Immature natural killer cell (primary cell): ENCODE results near the gene ICA1. TPM values are rescaled to one million over a fixed set of nuclear protein-coding genes. Genes with fewer than 3 reads are reported as not detected.

Experiments used
- DNase-seq, 3 donors: peaks; one replicate each; pipeline ENCODE4 v3.0.0; 2022; ENCODE audit warnings: mixed read lengths in 1 of 3
- H3K27ac Mint-ChIP-seq, 6 donors: one replicate each; pipeline ENCODE4 v1.8.0; 2020; ENCODE audit warnings: mixed read lengths in 6 of 6, mild to moderate bottlenecking in 5 of 6, inconsistent platforms in 4 of 6, moderate library complexity in 3 of 6
- H3K27me3 Mint-ChIP-seq, 3 donors: one replicate each; pipeline ENCODE4 v1.8.0; 2020 to 2021; ENCODE audit warnings: low read depth in 3 of 3, mild to moderate bottlenecking in 3 of 3, mixed read lengths in 3 of 3, moderate library complexity in 3 of 3, inconsistent platforms in 1 of 3
- H3K36me3 Mint-ChIP-seq, 3 donors: one replicate each; pipeline ENCODE4 v1.8.0; 2020; ENCODE audit warnings: mixed read lengths in 3 of 3, inconsistent platforms in 2 of 3, mild to moderate bottlenecking in 2 of 3
- H3K4me1 Mint-ChIP-seq, 2 donors: one replicate each; pipeline ENCODE4 v1.8.0; 2020; ENCODE audit warnings: inconsistent platforms in 2 of 2, mild to moderate bottlenecking in 2 of 2, mixed read lengths in 2 of 2, moderate library complexity in 1 of 2
- H3K4me3 Mint-ChIP-seq, 5 donors: one replicate each; pipeline ENCODE4 v1.8.0; 2020; ENCODE audit warnings: mild to moderate bottlenecking in 5 of 5, mixed read lengths in 5 of 5, inconsistent platforms in 3 of 5, moderate library complexity in 3 of 5
- H3K9me3 Mint-ChIP-seq, 6 donors: one replicate each; pipeline ENCODE4 v1.8.0; 2020; ENCODE audit warnings: mild to moderate bottlenecking in 6 of 6, mixed read lengths in 6 of 6, inconsistent platforms in 4 of 6, moderate library complexity in 3 of 6
- polyA plus RNA-seq, 3 donors: library from polyadenylated mRNA; unstranded; fragments of 300-500 nt; fragmentation: Illumina TruSeq; gene quantifications; one replicate each; pipeline ENCODE4 v1.2.3, GENCODE V29; 2021

The ICA1 gene
- polyA plus RNA-seq, 3 donors from 2014 or later, result 3.8 to 6.9 (median 5.0) TPM

DNA sequence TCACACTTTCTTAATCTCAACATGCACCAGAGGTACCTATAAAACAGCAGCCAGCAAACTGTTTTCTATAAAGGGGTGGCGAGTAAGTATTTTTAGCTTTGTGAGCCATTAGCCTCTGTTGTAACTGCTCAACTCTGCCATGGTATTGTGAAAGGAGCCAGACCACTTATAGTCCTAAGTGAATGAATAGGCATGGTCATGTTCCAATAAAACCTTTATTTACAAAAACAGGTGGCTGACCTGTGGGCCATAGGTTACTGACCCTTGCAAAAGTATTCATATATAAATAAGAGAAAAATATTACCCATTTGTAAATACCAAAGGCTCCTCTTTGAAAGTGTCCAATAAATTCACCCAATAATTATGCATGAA is 50.3 kb downstream of the ICA1 start:
- H3K36me3 Mint-ChIP-seq, result peaks cover 0 to 6% (median 2%) of the 10 kb centered on the region in 3 donors
- H3K27me3 Mint-ChIP-seq, result peaks cover 2 to 6% (median 4%) of the 10 kb centered on the region in 3 donors
- H3K9me3 Mint-ChIP-seq, result no peaks in the 10 kb centered on the region

DNA sequence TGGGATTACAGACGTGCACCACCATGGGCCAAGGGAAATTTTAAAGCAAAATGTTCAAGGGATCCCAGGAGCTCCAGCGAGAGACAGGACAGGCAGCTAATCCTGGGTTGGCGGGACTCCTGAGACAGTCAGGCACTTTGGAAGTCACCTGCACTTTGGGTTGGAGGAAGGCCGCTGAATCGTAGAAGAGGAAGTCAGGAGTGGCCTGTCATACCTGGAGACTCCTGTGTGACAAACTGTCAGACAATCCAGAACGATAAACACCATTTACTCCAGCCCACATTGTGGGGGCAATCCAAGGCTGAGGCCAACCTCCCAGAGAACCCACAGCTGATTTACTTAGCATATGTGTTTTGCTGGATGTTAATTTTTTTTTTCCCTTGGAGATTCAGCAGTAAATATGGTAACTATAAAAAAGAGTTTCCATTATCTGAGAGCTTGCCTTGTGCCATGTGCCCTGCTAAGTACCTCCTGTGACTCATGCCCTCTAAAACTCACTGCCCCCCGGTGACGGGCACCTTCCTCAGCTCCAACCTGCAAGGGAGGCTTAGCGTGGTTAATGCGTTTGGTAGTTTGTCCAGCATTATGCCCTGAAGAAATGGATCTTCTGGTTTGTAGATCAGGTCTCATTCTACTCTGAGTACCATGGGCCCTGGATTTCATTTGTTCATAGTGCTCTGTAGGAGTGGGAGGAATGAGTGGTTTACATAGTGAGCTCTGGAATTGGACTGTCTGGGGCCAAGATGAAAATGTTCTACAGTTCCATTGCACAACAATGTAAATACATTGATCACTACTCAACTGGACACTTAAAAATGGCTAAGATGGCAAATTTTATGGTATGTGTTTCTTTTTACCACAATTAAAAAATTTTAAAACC is 50.9 kb downstream of the ICA1 start:
- Mint-ChIP-seq H3K9me3 (no peaks in the 10 kb centered on the region), H3K4me1 (no peaks in the 10 kb centered on the region), H3K27me3 (peaks cover 3 to 6% (median 4%) of the 10 kb centered on the region in 3 donors), H3K27ac (peak overlapping the region in 1 of 6 donors; percentile 32), H3K36me3 (peaks cover 0 to 7% (median 3%) of the 10 kb centered on the region in 3 donors), H3K4me3 (no peak overlapping the region)
- no peak for DNase-seq

More for the DNA sequence above, 50.3 kb downstream of the ICA1 start:
- Mint-ChIP-seq H3K4me3 (no peak overlapping the region), H3K4me1 (no peaks in the 10 kb centered on the region), H3K27ac (no peak overlapping the region)
- DNase-seq, result no peak

DNA sequence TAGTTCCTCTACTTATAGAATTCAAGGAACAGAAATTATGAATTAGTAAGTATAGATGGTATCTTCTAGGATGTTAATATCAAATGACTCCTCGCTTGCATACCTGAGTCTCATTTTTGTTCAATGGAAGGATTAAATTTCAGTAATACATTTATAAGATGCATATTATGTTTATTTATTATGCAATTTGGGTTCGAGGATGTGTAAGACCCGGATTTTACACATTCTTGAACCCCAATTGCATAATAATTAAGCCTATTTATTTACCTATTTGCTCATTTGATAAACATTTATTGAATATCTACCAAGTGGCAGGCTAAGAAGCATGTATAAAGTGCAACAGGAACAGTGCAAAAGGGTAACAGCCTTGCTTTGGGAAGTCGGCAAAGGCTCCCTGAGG is 52.6 kb downstream of the ICA1 start:
- peaks cover 0 to 5% (median 2%) of the 10 kb centered on the region in 3 donors for H3K27me3 Mint-ChIP-seq
- H3K36me3 Mint-ChIP-seq, result peaks cover 0 to 10% (median 3%) of the 10 kb centered on the region in 3 donors
- H3K27ac Mint-ChIP-seq, result no peak overlapping the region
- no peak for DNase-seq
- no peaks in the 10 kb centered on the region for H3K9me3 Mint-ChIP-seq
- H3K4me3 Mint-ChIP-seq, result no peak overlapping the region
- H3K4me1 Mint-ChIP-seq, result no peaks in the 10 kb centered on the region

DNA sequence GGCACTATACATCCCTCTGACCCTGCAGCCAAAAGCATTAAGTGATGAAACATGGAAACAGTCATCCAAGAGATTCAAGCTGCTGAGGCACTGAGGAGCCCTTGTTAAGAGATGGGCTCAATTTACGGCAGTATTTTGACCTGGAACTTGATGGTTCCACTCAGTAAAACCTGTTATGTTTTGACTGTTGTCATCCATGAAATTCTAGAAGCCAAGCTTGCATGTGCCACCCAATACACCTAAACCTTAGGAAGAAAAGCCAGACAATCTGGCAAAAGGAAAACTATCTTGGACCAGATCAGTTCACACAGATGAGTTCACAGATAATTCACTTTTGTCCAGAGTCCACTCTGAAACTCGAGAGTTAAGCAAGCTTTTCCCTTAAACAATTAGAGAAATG is 53.2 kb downstream of the ICA1 start:
- no peak overlapping the region for H3K4me3 Mint-ChIP-seq
- H3K4me1 Mint-ChIP-seq, result no peaks in the 10 kb centered on the region
- H3K36me3 Mint-ChIP-seq, result peaks cover 0 to 10% (median 3%) of the 10 kb centered on the region in 3 donors
- no peaks in the 10 kb centered on the region for H3K9me3 Mint-ChIP-seq
- no peak for DNase-seq
- H3K27me3 Mint-ChIP-seq, result peaks cover 0 to 5% (median 2%) of the 10 kb centered on the region in 3 donors
- H3K27ac Mint-ChIP-seq, result no peak overlapping the region

DNA sequence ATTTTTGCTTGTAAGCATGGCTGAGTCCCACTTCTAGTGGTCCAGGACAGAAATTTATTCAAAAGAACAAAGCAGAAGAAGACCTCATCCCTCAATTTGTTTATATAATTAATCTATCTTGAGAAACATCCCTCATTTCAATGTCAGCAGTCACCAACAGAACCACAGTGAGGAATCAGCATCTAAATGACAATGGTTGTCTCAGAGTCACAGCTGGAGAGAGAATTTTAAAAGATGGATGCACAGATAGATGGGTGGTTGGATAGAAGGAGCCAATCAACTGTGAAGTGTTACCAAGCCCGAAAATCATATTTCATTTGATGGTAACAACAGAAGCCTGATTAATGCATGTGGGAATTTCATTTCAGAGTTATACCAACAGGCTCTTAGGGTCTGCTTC is 55.0 kb downstream of the ICA1 start:
- H3K27me3 Mint-ChIP-seq, result peaks cover 0 to 8% (median 8%) of the 10 kb centered on the region in 3 donors
- no peaks in the 10 kb centered on the region for H3K4me1 Mint-ChIP-seq
- H3K36me3 Mint-ChIP-seq, result peaks cover 0 to 10% (median 3%) of the 10 kb centered on the region in 3 donors

DNA sequence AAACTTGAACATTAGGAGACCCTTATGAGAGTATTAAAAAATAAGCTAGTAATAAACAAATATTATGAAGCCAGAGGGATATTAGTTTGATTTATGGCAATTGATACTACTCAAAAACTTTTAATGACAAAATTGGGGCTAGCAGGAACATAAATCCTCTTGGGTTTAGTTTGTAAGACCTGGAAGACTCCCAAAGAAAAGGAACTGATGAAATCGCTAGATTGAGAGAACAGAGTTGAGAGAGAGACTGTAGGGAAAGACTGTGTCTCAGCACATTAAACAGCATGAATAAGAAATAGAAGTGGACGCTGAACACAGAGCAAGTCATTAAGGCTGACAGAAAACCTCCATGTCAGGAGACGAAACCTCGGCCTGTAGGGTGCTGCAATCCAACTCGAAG is 56.4 kb downstream of the ICA1 start:
- no peak for DNase-seq
- Mint-ChIP-seq H3K4me3 (no peak overlapping the region), H3K4me1 (no peaks in the 10 kb centered on the region), H3K27me3 (peaks cover 0 to 8% (median 8%) of the 10 kb centered on the region in 3 donors), H3K27ac (no peak overlapping the region), H3K36me3 (peaks cover 0 to 6% (median 3%) of the 10 kb centered on the region in 3 donors), H3K9me3 (no peaks in the 10 kb centered on the region)

More for the DNA sequence above, 55.0 kb downstream of the ICA1 start:
- Mint-ChIP-seq H3K4me3 (no peak overlapping the region), H3K9me3 (no peaks in the 10 kb centered on the region), H3K27ac (no peak overlapping the region)
- no peak for DNase-seq

DNA sequence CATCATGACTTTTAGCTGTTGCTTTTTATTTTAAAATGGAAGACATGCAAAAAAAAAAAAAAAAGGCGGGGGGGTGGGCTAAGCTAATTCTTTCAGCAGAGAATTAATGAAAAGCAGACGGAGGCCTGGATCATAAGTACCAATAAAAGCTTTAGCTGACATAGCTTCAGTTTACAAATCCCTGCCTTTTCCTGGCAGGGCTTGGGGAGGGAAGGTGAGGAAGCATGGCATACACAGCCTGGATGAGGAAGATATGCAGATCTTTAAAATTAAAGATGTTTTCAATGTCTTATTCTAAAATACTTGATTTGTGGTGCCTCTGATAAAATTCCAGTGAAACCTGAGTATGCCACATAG is 57.0 kb downstream of the ICA1 start:
- H3K27ac Mint-ChIP-seq, result no peak overlapping the region

DNA sequence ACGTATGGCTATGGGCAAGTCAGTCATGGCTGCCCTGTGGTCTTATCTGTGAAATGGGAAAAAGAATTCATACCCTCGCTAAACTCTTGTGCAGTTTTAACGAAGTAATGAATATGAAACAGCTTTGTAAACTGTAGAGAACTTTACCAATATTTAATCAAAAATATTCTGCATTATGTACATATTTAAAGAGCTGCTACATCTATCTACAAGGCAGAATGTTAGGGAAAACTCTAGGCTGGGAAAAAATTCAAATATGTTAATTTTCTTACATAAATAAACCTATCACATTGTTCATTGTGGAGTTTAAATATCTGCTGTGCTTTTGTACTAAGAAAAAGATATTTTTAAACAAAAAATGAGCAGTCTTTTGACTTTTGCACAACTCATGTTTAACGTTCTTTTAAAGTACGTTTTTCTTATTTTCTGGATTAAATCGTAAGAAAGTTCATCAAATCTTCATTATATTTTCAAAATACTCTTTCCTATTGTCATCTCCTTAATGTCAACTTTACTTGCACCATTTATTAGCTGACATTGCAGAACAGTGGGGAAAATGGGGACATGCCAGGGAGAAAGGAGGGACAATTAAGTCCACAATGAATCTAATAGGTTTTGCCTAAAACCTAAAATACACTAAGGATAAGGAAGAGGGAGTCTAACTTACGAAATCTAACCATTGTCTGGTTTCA is 57.5 kb downstream of the ICA1 start:
- no peak for DNase-seq
- peaks cover 0 to 4% of the 10 kb centered on the region in 2 donors for H3K4me1 Mint-ChIP-seq
- H3K4me3 Mint-ChIP-seq, result no peak overlapping the region
- peaks cover 0 to 6% (median 3%) of the 10 kb centered on the region in 3 donors for H3K36me3 Mint-ChIP-seq
- no peaks in the 10 kb centered on the region for H3K9me3 Mint-ChIP-seq
- H3K27ac Mint-ChIP-seq, result no peak overlapping the region
- H3K27me3 Mint-ChIP-seq, result peaks cover 3 to 8% (median 8%) of the 10 kb centered on the region in 3 donors

More for the DNA sequence above, 57.0 kb downstream of the ICA1 start:
- Mint-ChIP-seq H3K9me3 (no peaks in the 10 kb centered on the region), H3K4me1 (no peaks in the 10 kb centered on the region), H3K4me3 (no peak overlapping the region), H3K36me3 (peaks cover 0 to 6% (median 3%) of the 10 kb centered on the region in 3 donors), H3K27me3 (peaks cover 3 to 8% (median 8%) of the 10 kb centered on the region in 3 donors)
- no peak for DNase-seq

DNA sequence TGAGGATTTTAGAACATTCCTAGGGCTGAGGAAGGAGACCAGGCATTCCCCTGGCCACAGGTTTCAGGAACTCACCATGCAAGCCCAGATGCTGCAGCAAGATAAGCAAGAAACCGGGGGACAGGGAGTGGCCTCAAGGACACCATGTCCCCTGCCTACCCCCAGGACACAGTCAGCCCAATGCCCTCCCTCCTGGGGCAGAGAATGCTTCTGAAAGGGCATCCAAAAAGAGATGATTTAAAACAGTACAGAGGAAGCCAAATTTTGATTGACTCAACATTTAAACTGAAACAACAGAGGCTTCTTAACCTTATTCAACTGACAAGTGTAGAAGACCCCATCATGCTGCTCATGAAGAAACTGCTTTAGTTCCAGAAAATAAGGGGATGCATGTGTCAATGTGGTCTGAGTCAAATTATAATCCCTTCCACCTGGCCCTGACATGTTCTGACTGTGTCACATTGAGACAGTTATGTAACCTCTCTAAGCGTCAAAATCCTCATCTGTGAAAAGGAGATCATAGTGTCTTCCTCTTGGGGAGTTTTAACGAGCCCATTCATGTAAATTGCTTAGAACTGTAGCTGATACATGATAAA is 60.0 kb downstream of the ICA1 start:
- no peak for DNase-seq
- H3K36me3 Mint-ChIP-seq, result peaks cover 0 to 6% (median 3%) of the 10 kb centered on the region in 3 donors
- H3K27me3 Mint-ChIP-seq, result peaks cover 8 to 13% (median 8%) of the 10 kb centered on the region in 3 donors
- H3K4me3 Mint-ChIP-seq, result no peak overlapping the region
- H3K4me1 Mint-ChIP-seq, result peaks cover 20 to 28% of the 10 kb centered on the region in 2 donors
- H3K9me3 Mint-ChIP-seq, result no peaks in the 10 kb centered on the region
- peak overlapping the region in 1 of 6 donors; percentile 10 for H3K27ac Mint-ChIP-seq

DNA sequence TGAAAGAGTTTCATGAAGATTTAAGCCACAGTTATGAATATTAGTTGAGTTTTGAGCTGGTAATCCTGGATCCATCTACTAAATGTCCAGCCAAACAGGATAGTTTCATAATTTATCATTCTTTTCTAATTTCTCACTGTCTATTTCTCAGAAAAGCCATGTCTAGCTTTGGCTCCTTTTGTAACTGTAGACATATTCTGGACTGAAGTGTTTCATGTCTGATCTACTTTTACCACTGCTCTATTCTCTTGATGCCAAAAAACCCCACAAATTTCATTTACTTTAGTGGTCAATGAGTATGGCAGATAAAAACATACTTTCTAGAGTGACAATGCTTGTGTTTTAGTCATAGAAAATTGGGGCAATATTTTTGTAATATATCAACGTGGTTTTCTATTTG is 61.2 kb downstream of the ICA1 start:
- H3K4me3 Mint-ChIP-seq, result no peak overlapping the region
- no peaks in the 10 kb centered on the region for H3K9me3 Mint-ChIP-seq
- H3K27ac Mint-ChIP-seq, result peak overlapping the region in 2 of 6 donors; percentile 13 to 57
- H3K27me3 Mint-ChIP-seq, result peaks cover 4 to 13% (median 9%) of the 10 kb centered on the region in 3 donors
- no peak for DNase-seq
- H3K36me3 Mint-ChIP-seq, result peaks cover 0 to 3% (median 0%) of the 10 kb centered on the region in 3 donors
- peaks cover 26 to 39% of the 10 kb centered on the region in 2 donors for H3K4me1 Mint-ChIP-seq

DNA sequence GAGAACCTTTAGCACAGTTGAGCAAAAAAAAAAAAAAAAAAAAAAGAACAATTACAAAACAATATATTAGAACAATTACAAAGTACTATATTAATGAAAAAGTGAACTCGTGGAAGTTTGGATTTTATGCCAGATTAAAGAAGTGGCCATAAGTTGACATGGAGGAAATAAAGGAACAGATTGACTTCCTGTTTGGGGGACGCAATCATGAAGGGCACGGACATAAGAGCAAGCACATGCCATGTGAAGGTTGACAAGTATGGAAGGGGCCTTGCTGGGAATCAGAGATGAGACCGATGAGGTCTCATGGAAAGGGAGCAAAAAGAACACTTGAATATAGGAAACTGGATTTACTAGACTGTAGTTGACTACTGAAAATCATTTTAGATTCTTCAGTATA is 61.7 kb downstream of the ICA1 start:
- Mint-ChIP-seq H3K4me3 (no peak overlapping the region), H3K36me3 (no peaks in the 10 kb centered on the region), H3K27me3 (peaks cover 4 to 13% (median 9%) of the 10 kb centered on the region in 3 donors), H3K27ac (peak overlapping the region in 3 of 6 donors; percentile 9 to 15 (median 13)), H3K9me3 (no peaks in the 10 kb centered on the region), H3K4me1 (peaks cover 26 to 39% of the 10 kb centered on the region in 2 donors)
- DNase-seq, result no peak

DNA sequence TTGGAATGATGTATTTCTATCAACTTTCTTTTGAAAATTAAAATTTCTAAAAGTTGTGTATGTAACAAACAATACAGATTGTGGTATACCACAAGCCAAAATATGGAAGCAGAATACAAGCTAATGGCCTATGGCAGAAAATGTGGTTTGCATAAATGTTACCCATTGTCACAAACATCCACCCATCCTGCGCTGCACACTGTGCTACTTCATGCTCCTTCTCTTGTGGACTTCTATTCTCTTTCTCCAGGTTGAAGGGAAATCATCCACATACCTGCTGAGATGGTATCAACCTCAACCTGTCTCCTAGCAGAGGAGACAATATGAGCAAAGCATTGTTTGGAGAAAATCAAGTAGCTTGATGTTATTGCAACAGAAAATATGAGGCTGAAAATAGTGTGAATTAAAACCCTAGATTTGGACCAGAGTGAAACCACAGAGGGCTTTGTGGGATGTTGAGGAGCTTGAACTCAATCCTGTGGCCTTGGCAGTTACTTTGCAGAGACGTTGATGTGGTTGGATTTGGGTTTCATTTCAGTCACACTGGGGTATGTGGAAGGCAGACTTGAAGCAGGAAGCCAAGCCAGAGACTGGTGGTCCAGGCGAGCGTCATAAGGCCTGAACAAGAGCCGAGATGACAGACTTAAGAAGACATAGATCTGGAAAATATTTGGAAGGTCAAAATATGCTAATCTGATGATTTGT is 63.8 kb downstream of the ICA1 start:
- Mint-ChIP-seq H3K27ac (peak overlapping the region; percentile 36 to 96 (median 80)), H3K36me3 (no peaks in the 10 kb centered on the region), H3K4me1 (peaks cover 26 to 39% of the 10 kb centered on the region in 2 donors), H3K9me3 (no peaks in the 10 kb centered on the region), H3K4me3 (peak overlapping the region; percentile 36 to 76 (median 42)), H3K27me3 (peaks cover 4 to 9% (median 7%) of the 10 kb centered on the region in 3 donors)
- peak; percentile 78 to 86 (median 83) for DNase-seq

DNA sequence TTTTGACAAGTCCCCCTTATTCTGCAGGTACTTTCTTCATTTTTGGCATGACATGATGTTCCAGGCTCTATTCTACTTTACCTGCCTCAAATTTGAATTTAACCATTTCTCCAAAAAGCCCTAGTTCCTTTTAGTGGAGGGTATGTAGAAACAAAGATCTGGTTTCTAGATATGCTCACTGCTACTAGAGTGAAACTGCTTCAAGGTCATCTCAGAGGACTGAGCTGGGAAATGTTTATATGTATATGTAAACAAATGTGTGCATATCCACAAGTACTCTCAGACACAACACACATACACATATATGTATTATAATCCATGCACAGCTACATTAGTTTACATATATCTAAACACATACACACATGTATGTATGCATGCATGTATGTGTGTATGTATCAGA is 69.1 kb downstream of the ICA1 start:
- no peaks in the 10 kb centered on the region for H3K36me3 Mint-ChIP-seq
- H3K9me3 Mint-ChIP-seq, result no peaks in the 10 kb centered on the region
- H3K27ac Mint-ChIP-seq, result no peak overlapping the region
- peaks cover 2% of the 10 kb centered on the region in 3 donors for H3K27me3 Mint-ChIP-seq
- H3K4me1 Mint-ChIP-seq, result peaks cover 27 to 42% of the 10 kb centered on the region in 2 donors
- no peak overlapping the region for H3K4me3 Mint-ChIP-seq
- DNase-seq, result no peak
